ENCODE measurements around the gene TAS2R13. TPM values are rescaled to one million over a fixed set of nuclear protein-coding genes. Genes with fewer than 3 reads are reported as not detected.

Gene TAS2R13
- total RNA-seq, 6 experiments from 2014 or later = 0.17 to 0.23 (median 0.18) TPM; not detected in 2

DNA sequence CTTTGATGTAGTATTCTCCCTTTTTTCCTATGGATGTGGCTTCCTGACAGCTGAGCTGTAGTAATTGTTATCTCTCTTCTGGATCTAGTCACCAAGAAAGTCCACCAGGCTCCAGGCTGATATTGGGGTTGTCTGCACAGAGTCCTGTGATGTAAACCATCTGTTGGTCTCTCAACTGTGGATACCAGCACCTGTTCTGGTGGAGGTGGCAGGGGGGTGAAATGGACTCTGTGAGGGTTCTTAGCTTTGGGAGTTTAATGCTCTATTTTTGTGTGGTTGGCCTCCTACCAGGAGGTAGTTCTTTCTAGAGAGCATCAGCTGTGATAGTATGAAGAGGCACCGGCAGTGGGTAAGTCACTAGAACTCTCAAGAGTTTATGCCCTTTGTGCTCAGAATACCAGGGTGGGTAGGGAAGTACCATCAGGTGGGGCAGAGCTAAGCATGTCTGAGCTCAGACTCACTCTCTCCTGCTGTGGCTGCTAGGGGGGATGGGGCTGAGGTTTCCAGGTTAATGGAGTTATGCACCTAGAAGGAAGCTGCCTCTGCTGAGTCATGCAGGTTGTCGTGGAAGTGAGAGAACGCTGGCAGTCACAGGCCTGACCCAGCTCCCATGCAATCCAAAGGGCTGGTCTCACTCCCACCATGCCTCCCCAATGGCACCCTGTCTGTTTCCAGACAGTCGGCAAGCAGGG, 32.7 kb upstream of the TAS2R13 start:
- TF ChIP-seq, protein P1, sequence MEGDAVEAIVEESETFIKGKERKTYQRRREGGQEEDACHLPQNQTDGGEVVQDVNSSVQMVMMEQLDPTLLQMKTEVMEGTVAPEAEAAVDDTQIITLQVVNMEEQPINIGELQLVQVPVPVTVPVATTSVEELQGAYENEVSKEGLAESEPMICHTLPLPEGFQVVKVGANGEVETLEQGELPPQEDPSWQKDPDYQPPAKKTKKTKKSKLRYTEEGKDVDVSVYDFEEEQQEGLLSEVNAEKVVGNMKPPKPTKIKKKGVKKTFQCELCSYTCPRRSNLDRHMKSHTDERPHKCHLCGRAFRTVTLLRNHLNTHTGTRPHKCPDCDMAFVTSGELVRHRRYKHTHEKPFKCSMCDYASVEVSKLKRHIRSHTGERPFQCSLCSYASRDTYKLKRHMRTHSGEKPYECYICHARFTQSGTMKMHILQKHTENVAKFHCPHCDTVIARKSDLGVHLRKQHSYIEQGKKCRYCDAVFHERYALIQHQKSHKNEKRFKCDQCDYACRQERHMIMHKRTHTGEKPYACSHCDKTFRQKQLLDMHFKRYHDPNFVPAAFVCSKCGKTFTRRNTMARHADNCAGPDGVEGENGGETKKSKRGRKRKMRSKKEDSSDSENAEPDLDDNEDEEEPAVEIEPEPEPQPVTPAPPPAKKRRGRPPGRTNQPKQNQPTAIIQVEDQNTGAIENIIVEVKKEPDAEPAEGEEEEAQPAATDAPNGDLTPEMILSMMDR (IDR thresholded peaks at IDR 0.05) = no peak
- no peaks in the 10 kb centered on the region for H3K27me3 Mint-ChIP-seq (ENCODE audit: insufficient read depth)
- no peak overlapping the region for H3K4me3 Mint-ChIP-seq
- H3K9me3 Mint-ChIP-seq = peaks cover 21% of the 10 kb centered on the region
- peaks cover 18% of the 10 kb centered on the region for H3K36me3 Mint-ChIP-seq (ENCODE audit: low read depth)
- no peak overlapping the region for H3K27ac Mint-ChIP-seq
- peaks cover 30% of the 10 kb centered on the region for H3K4me1 Mint-ChIP-seq (ENCODE audit: low read depth)
- DNase-seq = no peak

- Mint-ChIP-seq H3K36me3 (ENCODE audit: low read depth) (peaks cover 11% of the 10 kb centered on the region), H3K9me3 (peaks cover 14% of the 10 kb centered on the region), H3K4me1 (ENCODE audit: low read depth) (peaks cover 30% of the 10 kb centered on the region), H3K27me3 (ENCODE audit: insufficient read depth) (no peaks in the 10 kb centered on the region), H3K4me3 (no peak overlapping the region), H3K27ac (no peak overlapping the region)
- TF ChIP-seq, protein P1 (IDR thresholded peaks at IDR 0.05) = no peak
- DNase-seq = no peak
These were observed 32.0 kb upstream of the TAS2R13 start for GRCh38 chr12:10941369-10941768.

GRCh38 chr12:10940389-10940788, 31.0 kb upstream of the TAS2R13 start:
- Mint-ChIP-seq H3K9me3 (0 out of 2 replicates have a peak, but pooled peaks cover 5% of the 10 kb centered on the region), H3K27me3 (ENCODE audit: insufficient read depth) (no peaks in the 10 kb centered on the region), H3K27ac (peak overlapping the region; percentile 58), H3K4me1 (ENCODE audit: low read depth) (peaks cover 30% of the 10 kb centered on the region), H3K4me3 (no peak overlapping the region), H3K36me3 (ENCODE audit: low read depth) (0 out of 2 replicates have a peak, but pooled peaks cover 9% of the 10 kb centered on the region)
- TF ChIP-seq, protein P1 (IDR thresholded peaks at IDR 0.05) = no peak
- peak; percentile 81 for DNase-seq

- peaks cover 30% of the 10 kb centered on the region for H3K4me1 Mint-ChIP-seq (ENCODE audit: low read depth)
- H3K9me3 Mint-ChIP-seq = no peaks in the 10 kb centered on the region
- no peak within 1 kb of the TSS for H3K27ac Mint-ChIP-seq
These were observed 29.8 kb upstream of the TAS2R13 start, which contains the start of gene TAS2R14 for GRCh38 chr12:10939163-10939562. TAS2R14 (minus strand) TSS chr12:10939263; CDS start chr12:10939207, 56 bp downstream.

GRCh38 chr12:10936506-10936905, 27.1 kb upstream of the TAS2R13 start:
- DNase-seq = no peak
- Mint-ChIP-seq H3K4me3 (no peak overlapping the region), H3K27ac (no peak overlapping the region), H3K9me3 (no peaks in the 10 kb centered on the region), H3K27me3 (ENCODE audit: insufficient read depth) (no peaks in the 10 kb centered on the region), H3K36me3 (ENCODE audit: low read depth) (no peaks in the 10 kb centered on the region), H3K4me1 (ENCODE audit: low read depth) (peaks cover 14% of the 10 kb centered on the region)
- TF ChIP-seq, protein P1 (IDR thresholded peaks at IDR 0.05) = no peak

More at GRCh38 chr12:10939163-10939562, 29.8 kb upstream of the TAS2R13 start, which contains the start of gene TAS2R14:
- H3K27me3 Mint-ChIP-seq (ENCODE audit: insufficient read depth) = no peaks in the 10 kb centered on the region
- H3K36me3 Mint-ChIP-seq (ENCODE audit: low read depth) = no peaks in the 10 kb centered on the region
- DNase-seq = no peak
- no peak within 1 kb of the TSS for H3K4me3 Mint-ChIP-seq
- TF ChIP-seq, protein P1 (IDR thresholded peaks at IDR 0.05) = no peak
